Measurements from ENCODE around the gene KRTAP1-5.
"Not testable (repeated sequence)": the region's sequence is repeated elsewhere in the genome, so short reads cannot be mapped to it uniquely, and the experiment has no call there.

KRTAP1-5 gene

DNA sequence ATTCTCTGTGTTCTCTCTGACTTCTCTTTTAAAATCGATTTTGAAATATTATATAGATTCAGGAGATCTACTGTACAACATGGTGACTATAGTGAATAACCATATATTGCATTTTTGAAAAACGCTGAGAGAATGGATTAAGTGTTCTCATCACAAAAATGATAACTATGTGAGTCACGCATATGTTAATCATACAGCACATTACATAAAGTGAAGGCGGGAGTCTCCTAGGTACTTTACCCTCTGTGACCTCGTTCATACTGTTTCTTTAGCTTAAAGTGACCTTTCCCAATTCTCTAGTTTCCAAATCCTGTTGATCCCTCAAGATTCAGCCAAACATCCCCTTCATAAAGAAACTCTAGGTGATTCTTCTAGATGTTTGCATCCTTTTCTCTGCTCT lies 24.2 kb downstream of the KRTAP1-5 start:
- DNase-seq: no peak

DNA sequence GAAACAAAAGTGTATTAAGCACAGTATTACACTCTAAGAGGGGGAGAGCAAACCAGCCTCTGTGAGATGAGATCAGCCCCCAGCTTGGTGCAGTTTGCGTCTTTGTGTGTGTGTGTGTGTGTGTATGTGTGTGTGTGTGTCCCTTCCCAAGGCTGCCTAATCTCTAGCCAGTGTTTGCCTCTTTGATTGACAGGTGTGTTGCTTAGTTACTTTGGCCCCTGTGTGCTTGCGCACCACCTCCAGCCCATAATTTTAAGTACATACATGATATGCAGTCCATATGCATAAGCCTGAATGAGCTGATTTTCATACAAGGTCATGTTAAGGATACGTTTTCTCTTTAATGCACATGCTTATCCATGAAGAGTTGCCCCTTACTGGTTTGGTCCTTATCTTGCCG lies 25.2 kb downstream of the KRTAP1-5 start:
- no peak for DNase-seq

DNA sequence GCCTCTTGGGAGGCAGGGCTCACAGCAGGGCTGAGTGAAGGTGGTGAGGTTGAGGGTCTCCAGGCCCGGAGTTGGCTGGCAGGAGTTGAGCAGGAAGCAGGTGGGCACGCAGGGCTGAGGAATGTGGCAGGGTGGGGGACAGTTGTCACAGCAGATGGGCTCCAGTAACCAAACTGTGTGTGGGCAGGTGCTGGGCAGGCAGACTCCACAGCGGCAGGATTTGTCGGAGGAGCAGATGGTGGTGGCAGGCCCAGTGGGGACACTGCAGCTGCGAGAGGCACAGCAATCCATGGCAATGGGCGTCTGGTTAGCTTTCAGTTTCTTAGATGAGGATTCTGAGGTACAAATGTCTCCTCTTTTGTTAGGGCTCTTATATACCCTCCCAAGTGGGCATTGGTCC lies 27.4 kb downstream of the KRTAP1-5 start, which contains the start of gene KRTAP3-2:
KRTAP3-2 (minus strand) TSS at position 344 of the 400 bp plus-strand sequence; CDS start at position 291, 53 bp downstream.
- DNase-seq: not testable (repeated sequence)

DNA sequence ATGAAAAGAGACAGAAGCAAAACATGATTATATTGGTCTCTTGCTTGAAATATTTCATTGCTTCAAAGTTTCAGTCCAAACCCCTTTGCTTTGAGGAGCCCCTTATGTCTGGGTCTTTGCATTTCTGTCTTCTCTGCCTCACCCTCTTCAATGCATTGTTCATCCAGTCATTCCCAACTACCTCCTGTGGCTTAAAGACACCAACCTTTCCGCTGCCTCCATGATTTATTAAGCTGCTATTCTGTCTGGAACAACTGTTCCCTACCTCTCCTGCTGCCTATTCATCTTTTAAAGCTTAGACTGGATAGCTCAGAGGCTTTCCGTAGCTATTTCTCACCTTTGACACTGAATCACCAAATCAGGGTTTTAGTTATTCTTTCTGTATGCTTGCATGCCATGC lies 29.6 kb downstream of the KRTAP1-5 start:
- DNase-seq: no peak

DNA sequence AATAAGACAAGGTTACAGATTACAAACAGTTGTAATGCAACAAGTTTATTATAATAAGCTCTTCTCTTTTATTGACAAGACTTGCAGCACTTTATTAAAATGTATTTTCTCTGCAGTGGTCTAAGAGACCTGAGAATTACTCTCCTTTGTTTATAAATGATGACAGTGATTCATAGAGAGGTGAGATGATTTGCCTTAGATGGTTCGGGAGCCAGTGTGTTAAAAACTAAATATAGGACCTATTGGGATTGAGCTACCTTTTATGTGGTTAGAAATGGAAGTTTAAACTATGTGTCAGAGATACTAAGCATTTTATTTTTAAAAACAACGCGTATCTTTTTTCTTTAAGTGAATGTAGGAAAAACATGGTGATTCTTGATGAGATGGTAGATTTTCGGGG lies 30.2 kb downstream of the KRTAP1-5 start:
- DNase-seq: no peak

DNA sequence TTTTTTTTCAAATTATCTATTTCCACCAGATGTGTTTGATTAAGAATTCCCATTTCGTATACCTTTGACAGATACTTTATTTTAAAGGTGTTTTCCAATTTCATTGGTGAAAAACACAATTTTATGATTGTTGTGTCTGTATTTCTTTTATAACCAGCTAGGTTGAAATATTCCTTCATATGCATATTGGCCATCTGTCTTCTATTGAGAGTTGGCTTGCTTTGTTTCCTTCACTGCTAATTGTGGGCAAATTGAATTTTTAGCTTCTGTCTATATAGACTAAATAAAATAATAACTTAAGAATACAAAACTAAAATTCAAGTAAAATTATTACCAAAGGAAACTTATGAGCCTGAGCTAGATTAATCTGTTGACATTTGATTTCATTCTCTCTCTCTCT lies 31.9 kb downstream of the KRTAP1-5 start:
- no peak for DNase-seq

DNA sequence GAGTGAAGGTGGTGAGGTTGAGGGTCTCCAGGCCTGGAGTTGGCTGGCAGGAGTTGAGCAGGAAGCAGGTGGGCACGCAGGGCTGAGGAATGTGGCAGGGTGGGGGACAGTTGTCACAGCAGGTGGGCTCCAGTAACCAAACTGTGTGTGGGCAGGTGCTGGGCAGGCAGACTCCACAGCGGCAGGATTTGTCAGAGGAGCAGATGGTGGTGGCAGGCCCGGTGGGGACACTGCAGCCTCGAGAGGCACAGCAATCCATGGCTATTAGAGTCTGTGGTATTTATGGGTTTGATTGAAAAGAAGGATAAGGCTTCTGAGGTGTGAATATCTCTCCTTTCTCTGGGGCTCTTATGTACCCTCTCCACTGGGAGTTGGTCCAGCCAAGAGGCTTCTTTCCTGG lies 33.2 kb downstream of the KRTAP1-5 start, which contains the start of gene KRTAP3-3:
KRTAP3-3 (minus strand) TSS at position 326 of the 400 bp plus-strand sequence; CDS start at position 259, 67 bp downstream.
- no peak for DNase-seq

DNA sequence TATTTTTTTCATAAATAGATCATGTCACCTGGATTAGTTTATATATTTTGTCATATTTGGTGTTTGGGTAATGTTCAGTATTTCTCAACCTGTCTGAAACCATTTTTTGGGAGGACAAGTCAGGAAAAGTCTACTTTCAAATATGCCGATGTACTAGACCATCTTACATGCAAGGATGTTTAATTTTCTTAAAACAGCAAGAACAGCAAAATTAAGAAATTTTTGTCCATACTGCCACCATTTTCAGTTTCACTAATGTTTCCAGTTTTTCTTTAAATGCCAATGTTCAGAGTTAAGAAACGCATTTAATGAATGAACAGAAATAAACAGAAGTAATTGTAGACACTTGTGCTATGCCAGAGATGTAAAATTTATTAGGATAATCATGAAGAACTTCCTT lies 33.9 kb downstream of the KRTAP1-5 start:
- DNase-seq: no peak

DNA sequence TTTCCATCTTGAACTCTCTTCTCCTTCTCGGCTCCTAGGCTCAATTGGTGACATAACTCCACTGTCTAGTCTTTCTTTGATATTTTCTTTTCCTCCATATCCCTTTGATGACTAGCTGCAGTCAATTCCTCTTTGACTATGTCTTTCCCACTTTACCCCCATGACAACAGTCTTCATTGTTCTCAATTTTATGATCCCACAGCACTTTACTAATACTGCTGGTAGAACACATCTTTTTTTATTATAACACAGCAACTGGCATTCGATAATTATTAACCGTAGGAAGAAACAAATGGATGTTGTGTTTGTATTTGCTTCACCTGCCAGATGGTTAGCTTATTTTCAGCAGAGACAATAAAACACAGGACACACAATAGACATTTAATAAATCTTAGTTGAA lies 34.3 kb downstream of the KRTAP1-5 start:
- no peak for DNase-seq

DNA sequence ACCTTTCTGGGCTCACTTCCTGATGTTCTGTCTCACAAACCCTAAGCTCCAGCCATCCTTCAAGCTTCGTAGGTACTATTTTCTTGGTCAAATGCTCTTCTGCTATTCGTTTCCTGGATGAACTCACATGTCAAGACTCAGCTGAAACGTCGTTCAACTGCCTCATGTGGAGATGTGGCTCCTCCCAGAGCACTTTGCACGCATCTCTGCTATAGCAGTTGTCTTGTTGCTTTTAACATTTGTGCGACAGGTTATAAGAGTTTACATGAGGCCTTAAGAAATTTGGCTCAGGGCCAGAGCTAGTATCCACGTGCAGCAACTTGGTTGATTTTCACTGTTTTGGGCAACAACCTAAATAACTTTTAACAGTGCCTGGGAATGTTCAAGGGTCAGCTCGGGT lies 40.1 kb downstream of the KRTAP1-5 start:
- no peak for DNase-seq

DNA sequence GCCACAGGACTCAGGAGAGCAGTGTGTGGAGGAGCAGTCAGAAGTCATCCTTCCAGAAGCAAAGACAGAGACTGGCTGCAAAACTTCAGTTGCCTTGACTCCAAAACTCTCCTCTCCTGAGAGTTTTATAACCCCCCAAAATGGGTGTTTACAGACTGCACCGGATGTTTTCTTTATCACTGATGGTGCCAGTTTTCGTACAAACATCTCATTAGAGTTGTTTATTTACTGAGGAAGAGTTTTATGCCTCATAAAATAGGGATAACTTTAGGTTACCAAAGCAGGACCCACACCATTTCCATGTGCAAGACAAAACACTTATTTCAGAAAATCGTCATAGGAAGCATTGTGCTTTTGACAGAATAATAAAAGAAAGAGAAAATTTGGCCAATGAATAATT lies 42.8 kb downstream of the KRTAP1-5 start, which contains the start of gene KRT40:
KRT40 (minus strand) TSS at position 101 of the 400 bp plus-strand sequence; CDS start at position 48, 53 bp downstream.
- DNase-seq: no peak

DNA sequence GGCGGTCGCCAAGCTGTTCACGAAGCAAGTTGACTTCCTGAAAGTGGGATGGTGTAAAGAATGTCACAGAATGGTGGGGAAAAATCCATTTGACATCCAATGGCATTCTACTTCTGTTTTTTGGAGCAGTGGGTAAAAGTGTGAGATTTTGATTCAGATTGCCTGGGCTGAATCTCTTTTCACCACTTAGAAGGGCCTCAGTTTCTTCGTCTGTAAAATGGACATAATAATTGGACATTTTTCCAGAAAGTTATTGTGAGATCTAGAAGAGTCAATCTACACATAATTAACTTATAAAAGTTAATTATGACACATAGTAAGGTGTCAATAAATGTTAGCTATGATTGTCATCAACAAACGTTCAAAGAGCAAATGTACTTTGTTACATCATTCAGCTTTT lies 45.9 kb downstream of the KRTAP1-5 start:
- no peak for DNase-seq

DNA sequence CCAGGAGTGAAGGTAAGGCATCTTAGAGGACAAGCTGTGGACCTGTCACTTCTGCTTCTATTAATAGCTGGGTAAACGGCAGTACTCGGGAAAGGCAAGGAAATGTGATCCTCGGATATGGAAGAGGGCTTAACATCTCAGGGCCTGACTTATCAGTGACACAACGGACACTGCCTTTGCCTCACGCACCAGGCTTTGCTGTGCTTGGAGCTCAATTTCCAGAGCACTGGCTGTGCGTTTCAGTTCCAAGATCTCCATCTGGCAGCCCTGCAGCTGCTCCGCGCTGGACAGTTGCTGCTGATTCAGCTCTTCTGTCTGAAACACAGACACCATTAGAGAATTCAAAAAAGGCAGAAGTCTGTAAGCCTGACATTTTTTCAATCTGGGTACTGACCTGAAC lies 46.4 kb downstream of the KRTAP1-5 start:
- DNase-seq: no peak

DNA sequence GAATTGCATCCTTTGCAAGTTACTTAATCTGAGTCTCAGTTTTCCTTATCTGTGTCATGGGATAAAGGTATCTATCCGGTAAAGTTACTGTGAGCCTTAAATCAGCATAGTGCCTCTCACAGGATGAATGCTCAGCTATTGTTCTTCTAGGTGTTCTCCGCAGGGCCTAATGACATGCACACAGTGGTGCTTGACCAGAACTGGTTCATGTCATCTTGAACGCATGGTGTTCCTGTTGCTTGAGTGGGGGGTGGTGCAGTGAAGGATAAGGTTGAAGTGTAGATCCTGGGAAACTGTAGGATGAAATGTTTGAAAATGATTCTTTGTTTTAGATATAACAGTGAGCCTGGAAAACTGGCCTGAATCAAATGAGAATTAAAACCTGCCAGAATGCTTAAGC lies 46.9 kb downstream of the KRTAP1-5 start:
- DNase-seq: no peak

DNA sequence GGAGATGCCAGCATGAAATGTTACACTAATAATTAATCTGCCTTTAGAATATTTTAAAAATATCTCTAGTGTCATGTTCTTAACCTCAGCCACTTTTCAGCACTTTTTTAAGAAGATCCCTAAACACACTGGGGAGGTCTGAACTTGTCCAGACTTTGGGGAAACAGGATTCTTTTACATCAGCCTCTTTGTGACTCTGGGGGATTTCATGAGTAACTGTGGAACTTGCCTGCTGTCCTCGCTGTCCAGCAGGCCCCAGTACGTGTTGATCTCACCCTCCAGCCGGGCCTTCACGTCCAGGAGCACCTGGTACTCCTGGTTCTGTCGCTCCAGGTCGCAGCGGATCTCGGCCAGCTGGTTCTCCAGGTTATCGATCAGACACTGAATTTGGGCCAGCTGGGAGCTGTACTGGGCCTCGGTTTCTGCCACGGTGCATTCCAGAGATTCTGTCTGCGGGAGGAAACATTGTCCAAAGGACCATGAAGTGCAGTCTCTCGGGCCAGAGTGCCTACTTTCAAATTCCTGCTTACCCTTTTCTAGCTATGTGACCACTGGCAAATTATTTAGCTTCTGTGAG lies 48.3 kb downstream of the KRTAP1-5 start:
- DNase-seq: no peak
